B cell (primary cell): Measurements from ENCODE around the gene C1orf174.

ENCODE experiments used
- CTCF ChIP-seq: fragments of 200-600 bp; IDR thresholded peaks from one replicate; pipeline ENCODE4 v1.8.0; 2022; ENCODE audit warnings: antibody characterized with exemption, mild to moderate bottlenecking
- EZH2 ChIP-seq: IDR thresholded peaks from 2 replicates; pipeline ENCODE4 v1.6.1; 2012; ENCODE audit warnings: borderline replicate concordance, low read depth, mild to moderate bottlenecking, moderate library complexity, low read length; ENCODE audit not compliant: insufficient read depth, poor library complexity, severe bottlenecking

- no peak for TF ChIP-seq CTCF
- no peak for TF ChIP-seq EZH2
Measured at GRCh38 chr1:3841491-3841890, 58.6 kb downstream of the C1orf174 start.
